Mesangial cell (primary cell): ENCODE measurements around the gene STK32B. TPM values are rescaled to one million over a fixed set of nuclear protein-coding genes. Genes with fewer than 3 reads are reported as not detected.

Source experiments
- total RNA-seq: library from RNA; depleted of rRNA; stranded (reverse); fragments of >200 nt; gene quantifications from 2 replicates; pipeline ENCODE4 v1.2.3, GENCODE V29; 2015

STK32B gene
- total RNA-seq, result 3.8 and 4.6 TPM in 2 replicates

DNA sequence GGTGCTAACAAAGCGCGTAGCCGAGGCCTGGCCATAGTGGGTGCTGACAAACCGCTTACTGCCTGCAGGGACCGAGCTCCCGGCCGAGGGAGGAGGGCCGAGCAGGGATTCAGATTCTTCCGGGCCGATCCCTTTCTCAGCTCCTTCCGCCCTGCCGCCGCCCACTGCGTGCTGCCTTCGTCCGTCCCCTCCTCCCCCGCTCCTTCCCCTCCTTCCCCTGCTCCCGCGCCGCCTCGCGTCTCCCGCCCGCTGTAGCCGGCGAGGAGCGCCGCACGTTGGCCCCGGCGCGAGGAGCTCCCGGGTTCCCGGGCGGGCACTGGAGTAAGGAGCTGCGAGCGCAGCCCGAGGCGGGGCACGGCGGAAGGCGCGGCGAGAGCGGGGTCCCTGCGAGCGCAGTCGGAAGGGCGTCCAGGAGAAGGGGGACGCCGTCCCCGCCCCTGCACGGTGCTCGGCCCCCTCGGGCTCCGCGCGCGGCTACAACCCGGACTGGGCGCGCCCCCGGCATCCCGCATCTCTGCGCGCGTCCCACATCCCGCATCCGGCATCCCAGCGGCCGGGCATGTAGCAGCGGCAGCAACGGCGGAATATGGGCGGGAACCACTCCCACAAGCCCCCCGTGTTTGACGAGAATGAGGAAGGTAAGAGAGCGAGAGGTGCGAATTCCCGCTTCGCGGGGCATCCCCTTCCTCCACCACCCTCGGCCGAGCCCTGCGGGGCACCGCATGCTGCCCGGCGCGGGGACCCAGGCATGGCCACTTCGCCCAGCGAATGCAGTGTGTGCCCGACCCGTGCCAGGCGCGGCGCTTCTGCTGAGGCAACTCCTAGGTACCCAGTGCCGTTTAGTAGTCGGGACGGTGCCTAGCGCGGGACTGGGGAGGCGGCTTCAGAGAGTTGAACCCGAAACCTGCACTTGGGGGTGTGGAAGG, at the start of gene STK32B:
Gene STK32B, plus strand, starts transcription at position 203 of the 926 bp plus-strand sequence.

DNA sequence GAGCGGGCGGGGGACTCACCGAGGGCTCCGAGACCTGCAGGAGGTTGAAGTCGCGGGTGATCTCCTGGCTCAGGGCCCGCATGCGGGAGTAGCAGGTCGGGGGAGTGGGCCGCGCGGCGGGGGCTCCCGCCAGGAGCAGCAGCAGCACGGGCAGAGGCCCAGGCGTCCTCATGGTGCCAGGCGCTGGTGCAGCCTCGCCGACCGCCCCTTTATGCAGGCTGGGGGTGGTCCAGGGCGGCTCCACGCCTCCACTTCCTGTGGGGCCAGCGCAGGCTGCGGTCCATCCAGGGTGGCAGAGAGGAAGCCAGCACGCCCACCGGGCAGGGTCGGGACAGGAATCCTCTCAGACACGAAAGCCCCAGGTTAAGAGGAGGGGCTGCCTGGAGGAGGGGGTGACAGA, 32.0 kb upstream of the STK32B start, which contains the start of gene CYTL1:
Gene CYTL1, minus strand, starts transcription at position 185 of the 400 bp plus-strand sequence. Its CDS starts 13 bp downstream, at position 172.

Other genes starting within 250 kb of the STK32B start
- gene MSX1, start 191.8 kb upstream of the STK32B start, total RNA-seq, result 0.16 TPM in 1 of 2 replicates, not detected in the other
- gene CYTL1, start 32.0 kb upstream of the STK32B start, total RNA-seq, result 9.3 and 19.6 TPM in 2 replicates